Measurements from ENCODE around the gene CAMTA1.

DNA sequence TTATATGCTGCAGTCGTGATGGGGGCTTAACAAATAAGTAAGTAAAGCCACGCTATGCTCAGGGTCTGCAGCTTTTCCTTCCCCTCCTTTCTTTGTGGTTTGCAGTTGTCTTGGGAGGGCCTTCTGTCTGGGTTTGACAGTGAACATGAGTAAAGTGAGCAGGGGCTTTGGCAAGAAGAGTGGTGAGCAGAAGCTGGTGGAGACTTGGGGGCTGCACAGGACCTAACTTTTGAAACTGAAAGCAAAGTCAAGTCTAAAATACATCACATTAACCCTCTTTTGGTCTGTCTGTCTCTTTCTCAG lies 617.2 kb downstream of the CAMTA1 start:
- TF ChIP-seq EP300 (IDR thresholded peaks at IDR 0.05) (no peak), POLR2AphosphoS5 (IDR thresholded peaks at IDR 0.05) (no peak), POLR2A (IDR thresholded peaks at IDR 0.05) (no peak)
- TF ChIP-seq, protein P1, sequence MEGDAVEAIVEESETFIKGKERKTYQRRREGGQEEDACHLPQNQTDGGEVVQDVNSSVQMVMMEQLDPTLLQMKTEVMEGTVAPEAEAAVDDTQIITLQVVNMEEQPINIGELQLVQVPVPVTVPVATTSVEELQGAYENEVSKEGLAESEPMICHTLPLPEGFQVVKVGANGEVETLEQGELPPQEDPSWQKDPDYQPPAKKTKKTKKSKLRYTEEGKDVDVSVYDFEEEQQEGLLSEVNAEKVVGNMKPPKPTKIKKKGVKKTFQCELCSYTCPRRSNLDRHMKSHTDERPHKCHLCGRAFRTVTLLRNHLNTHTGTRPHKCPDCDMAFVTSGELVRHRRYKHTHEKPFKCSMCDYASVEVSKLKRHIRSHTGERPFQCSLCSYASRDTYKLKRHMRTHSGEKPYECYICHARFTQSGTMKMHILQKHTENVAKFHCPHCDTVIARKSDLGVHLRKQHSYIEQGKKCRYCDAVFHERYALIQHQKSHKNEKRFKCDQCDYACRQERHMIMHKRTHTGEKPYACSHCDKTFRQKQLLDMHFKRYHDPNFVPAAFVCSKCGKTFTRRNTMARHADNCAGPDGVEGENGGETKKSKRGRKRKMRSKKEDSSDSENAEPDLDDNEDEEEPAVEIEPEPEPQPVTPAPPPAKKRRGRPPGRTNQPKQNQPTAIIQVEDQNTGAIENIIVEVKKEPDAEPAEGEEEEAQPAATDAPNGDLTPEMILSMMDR (IDR thresholded peaks at IDR 0.05), result no peak

All from stomach (tissue), 4 donors.